ENCODE measurements around the gene HMCN1. TPM values are rescaled to one million over a fixed set of nuclear protein-coding genes. Genes with fewer than 3 reads are reported as not detected.

Gene HMCN1
- total RNA-seq, 1 experiment from 2014 or later: 0.44 TPM

DNA sequence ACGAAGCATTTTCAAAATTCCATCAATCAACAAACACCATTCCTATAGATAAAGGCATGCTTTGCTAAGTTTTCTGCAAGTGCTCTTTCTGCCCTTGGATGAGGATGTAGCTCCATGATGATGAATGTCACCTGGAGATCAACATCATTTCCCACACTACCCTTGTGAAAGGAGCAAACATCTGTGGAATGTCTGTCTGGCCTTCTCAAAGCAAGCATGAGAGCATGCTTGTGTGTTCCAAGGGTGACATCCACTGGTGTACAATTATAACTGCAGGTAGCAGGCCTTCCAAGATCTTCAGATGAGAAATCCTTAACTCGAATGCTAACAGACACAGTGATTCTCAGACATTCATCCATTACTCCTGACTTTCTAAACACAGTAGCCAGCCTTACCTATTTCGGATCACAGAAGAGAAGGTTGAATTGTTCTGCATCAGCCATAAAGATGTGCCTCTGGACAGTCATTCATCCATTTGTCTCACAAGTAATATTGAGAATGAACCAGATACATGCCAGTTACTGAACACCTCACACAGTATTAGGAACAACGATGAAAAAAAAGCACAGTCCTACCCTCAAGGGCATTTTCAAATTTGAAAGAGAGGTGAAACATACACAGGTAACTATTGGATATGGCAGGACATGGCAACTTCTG, 478.5 kb downstream of the HMCN1 start:
- in situ Hi-C loops (cut with HindIII; ENCODE audit: low pct_unique_long_range_greater_than_20kb, low sequenced_read_pairs): no loop called here
- DNase-seq (ENCODE audit: low read depth): peak; percentile 57

DNA sequence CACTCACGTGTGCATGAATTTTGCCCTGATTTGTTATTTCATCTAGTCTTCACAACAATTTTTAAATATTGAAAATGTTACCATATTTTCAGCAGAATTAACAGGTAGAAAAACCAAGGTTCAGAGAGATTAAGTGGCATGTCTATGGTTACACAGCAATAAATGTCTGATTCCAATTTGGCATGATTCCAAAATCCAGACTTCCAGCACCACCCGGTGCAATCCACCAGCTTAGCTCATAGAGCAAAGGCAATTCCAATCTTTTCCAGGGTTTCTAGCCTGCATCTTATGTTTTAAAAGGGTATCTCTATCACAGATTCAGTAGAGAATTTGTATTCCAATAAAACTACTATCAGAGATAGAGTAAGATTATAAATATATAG, 479.0 kb downstream of the HMCN1 start:
- in situ Hi-C loops (cut with HindIII; ENCODE audit: low pct_unique_long_range_greater_than_20kb, low sequenced_read_pairs): no loop called here
- DNase-seq (ENCODE audit: low read depth): no peak

DNA sequence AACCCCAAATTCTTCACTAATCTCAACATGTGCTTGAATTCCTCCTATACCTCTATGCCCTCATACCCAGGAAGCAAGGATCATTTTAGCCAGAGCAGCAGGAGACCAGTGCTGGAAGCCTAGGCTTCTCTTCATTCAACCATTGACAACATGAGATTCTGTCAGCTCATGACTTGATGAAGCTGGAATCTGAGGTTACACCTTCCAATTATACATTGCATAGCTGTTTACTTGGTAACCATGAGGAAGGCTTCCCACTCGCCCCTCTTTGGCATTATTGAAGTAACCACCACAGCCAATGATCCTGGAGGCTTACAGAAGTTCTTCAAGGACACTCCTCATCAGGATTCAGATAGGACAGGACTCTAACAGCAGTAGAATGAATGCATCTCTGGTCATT, 480.6 kb downstream of the HMCN1 start:
- in situ Hi-C loops (cut with HindIII; ENCODE audit: low pct_unique_long_range_greater_than_20kb, low sequenced_read_pairs): no loop called here
- DNase-seq (ENCODE audit: low read depth): no peak

DNA sequence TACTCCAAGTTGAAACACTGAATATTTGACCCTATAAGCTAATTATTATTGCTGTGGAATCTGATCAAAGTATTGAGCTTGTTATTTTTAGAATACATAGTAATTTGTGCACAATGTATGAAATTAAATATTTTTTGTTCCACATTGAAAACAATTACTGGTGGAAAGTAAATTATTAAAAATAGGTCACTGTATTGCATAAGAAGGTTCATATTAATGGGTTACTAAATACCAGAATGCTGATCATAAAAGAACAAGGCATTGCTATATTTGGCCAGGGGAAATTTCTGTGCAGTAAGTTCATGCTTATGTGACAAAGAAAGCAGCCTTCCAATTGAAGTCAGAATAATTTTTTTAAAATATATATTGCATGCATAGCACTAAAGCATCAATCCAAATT, 481.4 kb downstream of the HMCN1 start:
- in situ Hi-C loops (cut with HindIII; ENCODE audit: low pct_unique_long_range_greater_than_20kb, low sequenced_read_pairs): no loop called here
- no peak for DNase-seq (ENCODE audit: low read depth)

DNA sequence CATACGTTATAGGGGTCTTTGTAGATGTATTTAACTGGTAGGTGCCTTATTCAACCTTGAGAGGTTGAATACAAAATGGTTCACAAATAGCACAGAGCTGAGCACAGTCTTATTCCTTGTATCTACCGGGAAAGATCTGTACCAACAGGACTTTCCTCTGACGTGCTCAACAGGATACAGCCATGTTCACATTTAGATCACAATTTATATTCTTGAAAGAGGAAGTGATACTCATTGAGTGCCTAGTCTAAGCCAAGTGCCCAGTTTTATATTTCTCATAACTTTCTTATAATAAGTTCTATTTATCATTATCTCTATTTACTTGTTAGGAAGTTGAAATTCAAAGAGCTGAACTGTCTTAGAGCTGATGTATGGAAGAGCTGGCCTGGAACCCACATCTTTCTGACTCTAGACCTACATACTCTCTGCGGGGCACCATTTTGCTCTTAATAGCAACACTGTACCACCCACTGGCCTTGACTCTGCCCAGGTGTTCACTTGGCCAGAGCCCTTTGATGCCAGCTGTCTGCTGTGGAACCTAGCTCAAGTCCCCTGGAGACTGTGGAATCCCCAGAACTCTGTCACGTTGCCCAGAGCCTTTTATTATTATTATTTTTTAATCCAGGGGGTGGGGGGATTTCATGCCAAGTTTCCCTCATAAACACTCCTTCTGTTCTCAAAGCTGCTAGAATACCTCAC, 484.6 kb downstream of the HMCN1 start:
- no peak for DNase-seq (ENCODE audit: low read depth)
- in situ Hi-C loops (cut with HindIII; ENCODE audit: low pct_unique_long_range_greater_than_20kb, low sequenced_read_pairs): no loop called here

DNA sequence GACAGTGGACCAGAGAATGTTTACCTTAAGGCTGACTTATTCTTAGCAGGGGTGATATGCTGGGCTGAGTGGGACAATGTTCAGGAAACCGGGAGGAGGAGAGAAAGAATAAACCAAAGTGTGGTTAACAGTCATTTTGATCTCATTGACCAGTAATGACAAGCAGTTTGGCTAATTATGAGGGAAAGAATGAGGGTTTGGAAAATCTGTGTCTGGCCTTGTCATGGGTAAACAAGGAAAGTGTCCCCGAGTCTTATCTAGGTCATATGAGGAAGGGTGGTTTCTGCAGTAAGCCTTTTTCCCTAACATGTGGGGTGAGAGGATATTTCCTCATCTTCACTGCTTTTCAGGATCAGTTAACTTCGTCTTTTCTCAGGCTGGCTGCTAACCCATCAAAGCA, 485.9 kb downstream of the HMCN1 start:
- in situ Hi-C loops (cut with HindIII; ENCODE audit: low pct_unique_long_range_greater_than_20kb, low sequenced_read_pairs): no loop called here
- no peak for DNase-seq (ENCODE audit: low read depth)

DNA sequence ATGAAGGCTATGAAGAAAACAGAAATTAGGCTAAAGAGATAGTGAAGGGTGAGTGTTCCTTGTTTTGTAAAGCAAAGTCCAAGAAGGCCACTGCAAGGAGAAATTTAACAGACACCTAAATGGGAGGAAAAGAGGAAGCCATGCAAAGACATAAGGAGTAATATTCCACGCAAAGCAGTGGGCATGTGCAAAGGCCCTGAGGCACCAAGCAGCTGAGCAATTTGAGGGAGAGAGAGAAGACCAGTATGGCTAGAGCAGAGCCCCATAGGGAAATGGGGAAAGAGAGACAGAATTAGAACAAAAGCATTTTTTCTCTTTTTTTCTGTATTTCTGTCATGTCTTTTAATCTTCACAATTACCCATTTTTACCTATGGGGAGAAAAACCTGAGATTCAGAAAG, 486.7 kb downstream of the HMCN1 start:
- DNase-seq (ENCODE audit: low read depth): no peak
- in situ Hi-C loops (cut with HindIII; ENCODE audit: low pct_unique_long_range_greater_than_20kb, low sequenced_read_pairs): no loop called here

DNA sequence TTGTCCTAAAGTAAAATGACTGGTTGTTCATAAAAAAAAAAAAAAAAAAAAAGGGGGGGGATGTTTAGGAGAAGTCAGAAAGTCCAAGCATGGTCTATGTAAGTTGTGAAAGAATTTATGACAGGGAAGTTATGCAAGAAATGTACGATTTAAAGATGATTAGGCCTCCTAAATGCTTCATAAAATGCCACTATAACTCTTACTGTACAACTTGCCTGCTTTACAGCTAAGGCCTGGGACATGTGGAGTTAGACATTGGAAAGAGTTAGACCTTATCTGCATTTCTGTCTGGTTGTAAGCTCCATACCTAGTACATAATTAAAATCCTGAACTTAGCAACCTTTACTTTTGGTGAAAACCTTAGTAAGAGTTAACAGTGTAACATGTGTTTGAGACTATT, 490.9 kb downstream of the HMCN1 start:
- in situ Hi-C loops (cut with HindIII; ENCODE audit: low pct_unique_long_range_greater_than_20kb, low sequenced_read_pairs): no loop called here
- no peak for DNase-seq (ENCODE audit: low read depth)

DNA sequence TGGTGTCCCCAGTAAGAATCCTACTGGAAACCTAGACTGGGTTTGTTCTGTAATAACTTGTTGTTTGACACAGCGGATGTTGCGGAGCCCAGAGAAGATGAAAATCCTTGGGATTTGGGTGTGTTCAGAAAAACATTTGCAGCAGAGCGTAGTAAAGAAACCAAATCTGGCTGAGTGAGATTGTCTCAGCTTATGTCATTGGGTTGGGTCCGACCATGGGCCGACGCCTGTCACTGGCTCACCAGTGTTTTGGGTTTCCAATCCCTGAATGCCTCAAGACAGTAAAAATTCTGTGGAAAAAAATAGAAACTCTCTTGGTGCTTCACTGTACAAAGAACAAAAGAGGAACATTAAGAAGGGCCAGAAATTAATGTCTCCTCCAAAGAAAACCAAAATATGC, 494.6 kb downstream of the HMCN1 start:
- DNase-seq (ENCODE audit: low read depth): no peak
- in situ Hi-C loops (cut with HindIII; ENCODE audit: low pct_unique_long_range_greater_than_20kb, low sequenced_read_pairs): no loop called here

DNA sequence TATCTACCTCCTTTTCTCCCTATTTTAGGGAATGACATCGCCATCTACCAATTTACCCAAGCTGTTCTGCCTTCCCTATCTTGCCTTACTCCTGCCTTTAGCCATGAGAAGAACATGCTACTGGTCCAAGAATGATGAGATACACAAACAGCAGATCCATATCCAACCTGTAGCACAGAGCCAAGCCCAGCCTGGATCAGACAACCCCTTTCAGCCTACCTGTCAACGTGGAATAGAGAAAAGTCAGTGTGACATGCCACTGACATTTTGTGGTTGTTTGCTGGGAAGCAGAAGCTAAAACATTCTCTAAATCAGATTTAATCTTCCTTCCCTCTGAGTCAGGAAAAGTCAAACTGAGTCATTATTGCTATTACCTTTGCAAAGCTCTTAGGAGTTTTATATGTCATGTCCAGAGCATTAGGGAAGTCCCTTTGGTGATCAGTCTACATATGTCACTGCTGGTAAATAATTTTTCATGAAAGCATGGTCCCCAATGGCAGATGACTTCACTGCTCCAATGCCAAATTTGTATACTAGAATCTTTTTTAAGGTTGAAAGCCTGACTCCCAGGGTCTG, 497.8 kb downstream of the HMCN1 start:
- no peak for DNase-seq (ENCODE audit: low read depth)
- in situ Hi-C loops (cut with HindIII; ENCODE audit: low pct_unique_long_range_greater_than_20kb, low sequenced_read_pairs): no loop called here

DNA sequence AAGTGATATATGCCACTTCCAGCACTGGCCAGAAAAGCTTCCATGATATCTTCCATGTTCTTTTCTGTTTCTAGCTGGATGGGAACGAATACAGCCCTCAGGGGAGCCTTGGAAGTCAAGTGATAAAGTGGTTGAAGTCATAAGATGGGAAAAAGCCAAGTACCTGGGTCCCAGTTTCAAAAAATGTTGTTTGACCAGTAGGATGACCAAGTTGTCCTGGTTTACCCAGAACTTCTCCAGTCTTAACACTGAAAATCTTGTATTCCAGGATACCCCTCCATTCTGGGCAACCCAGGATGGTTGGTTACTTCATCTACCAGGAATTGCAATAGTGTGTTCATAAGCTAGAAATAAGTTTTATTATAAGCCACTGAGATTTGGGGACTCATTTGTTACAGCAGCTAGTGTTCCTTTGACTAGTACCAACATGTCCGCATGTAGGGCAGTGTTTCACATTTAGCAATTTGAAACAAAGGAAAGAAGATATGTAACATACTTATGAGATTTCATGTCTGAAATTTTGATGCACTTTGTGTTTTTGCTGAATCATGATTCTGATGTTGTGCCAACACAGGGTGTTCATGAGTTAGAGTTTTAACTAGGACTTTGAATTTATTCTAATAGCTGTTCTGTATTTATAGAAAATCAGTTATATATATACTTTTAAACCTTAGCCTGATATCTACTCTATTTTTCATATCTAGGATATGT, 500.9 kb downstream of the HMCN1 start:
- in situ Hi-C loops (cut with HindIII; ENCODE audit: low pct_unique_long_range_greater_than_20kb, low sequenced_read_pairs): no loop called here
- DNase-seq (ENCODE audit: low read depth): no peak

DNA sequence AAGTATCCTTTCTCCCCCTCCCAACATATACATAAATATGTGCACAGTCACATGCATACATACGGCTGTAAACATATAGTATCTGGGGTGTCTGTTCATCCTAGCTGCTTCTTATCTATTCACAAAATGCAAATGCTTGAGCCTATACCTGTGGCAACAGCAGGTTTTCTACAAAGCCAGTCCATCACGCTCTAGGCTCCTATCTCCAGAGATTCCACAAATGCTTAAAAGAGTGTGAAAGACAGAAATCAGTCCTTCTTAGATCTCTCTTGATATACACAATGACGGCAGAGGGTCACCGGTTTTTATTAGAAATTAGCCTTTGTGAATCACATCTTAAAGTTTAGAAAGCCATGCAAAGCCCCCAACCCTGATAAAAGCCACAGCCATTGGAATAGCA, 501.5 kb downstream of the HMCN1 start:
- no peak for DNase-seq (ENCODE audit: low read depth)
- in situ Hi-C loops (cut with HindIII; ENCODE audit: low pct_unique_long_range_greater_than_20kb, low sequenced_read_pairs): no loop called here

DNA sequence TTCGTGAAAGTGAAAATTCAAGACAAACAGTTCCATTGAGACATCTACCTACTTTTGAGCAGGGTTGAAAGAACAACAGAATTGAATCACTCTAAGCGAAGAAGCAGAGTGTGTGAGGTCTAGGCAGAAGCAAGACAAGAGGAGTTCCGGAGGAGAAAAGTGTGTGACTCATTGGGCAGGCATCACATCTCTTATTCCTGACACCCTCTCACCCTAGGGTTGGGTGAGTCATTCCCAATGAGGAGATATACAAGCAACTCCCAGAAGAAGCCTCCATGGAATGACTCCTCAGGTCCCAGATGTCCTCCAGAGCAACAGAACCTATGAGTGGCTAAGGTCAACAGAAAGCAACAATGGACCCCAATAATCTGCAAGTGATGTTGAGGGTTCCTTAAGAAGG, 502.7 kb downstream of the HMCN1 start:
- in situ Hi-C loops (cut with HindIII; ENCODE audit: low pct_unique_long_range_greater_than_20kb, low sequenced_read_pairs): no loop called here
- DNase-seq (ENCODE audit: low read depth): peak; percentile 52

DNA sequence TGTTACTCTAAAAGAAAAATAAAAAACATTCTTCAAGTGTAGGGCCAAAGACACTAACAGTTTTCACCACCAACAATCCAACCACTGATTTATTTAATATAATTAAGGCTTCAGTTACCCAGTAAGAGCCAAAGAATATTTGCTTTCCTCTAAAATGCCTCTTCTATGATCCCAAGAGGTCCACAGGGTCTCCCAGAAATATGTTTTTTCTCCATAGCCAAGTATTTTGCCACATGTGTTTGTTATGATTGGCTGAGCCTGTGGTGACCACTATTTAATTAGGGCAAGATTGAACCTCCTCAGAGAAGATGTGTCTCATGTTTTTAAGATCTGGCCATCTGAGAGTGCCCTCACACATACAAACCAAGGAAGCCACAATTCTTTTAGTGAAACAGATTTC, 505.0 kb downstream of the HMCN1 start:
- DNase-seq (ENCODE audit: low read depth): no peak
- in situ Hi-C loops (cut with HindIII; ENCODE audit: low pct_unique_long_range_greater_than_20kb, low sequenced_read_pairs): no loop called here

DNA sequence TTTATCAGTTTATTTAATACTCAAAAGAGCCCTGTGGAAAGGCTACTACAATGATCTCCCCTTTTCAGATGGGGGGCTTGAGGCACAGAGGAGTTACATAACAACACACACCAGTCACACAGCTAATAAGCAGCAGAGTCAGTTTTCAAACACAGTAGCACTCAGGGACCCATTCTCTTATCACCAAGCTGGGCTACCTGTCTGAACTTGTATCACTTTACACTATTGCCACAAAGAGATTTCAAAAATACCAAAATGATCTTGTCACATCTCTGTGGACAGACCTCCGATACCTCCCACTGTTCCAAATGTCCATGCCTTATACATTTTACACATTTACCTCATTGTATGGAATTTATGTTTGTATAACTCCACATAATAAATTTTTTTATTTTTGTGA, 506.2 kb downstream of the HMCN1 start:
- in situ Hi-C loops (cut with HindIII; ENCODE audit: low pct_unique_long_range_greater_than_20kb, low sequenced_read_pairs): no loop called here

More for the DNA sequence above, 506.2 kb downstream of the HMCN1 start:
- no peak for DNase-seq (ENCODE audit: low read depth)

Data from Caki2 (cell line).